Amygdala (tissue), 56 donors: ENCODE results near the gene DTX2.
"Not testable (repeated sequence)": the region's sequence is repeated elsewhere in the genome, so short reads cannot be mapped to it uniquely, and the experiment has no call there.

ENCODE experiments used
- DNase-seq, 56 donors: peaks; one replicate each; lab custom pipeline; 2025; lab: John Stamatoyannopoulos, UW

Gene DTX2

GRCh38 chr7:76485822-76486610 is 24.5 kb downstream of the DTX2 start:
- DNase-seq, result not testable (repeated sequence)

GRCh38 chr7:76486618-76487017 is 25.1 kb downstream of the DTX2 start:
- DNase-seq, result not testable (repeated sequence)

- not testable (repeated sequence) for DNase-seq
Observed at GRCh38 chr7:76487969-76488368, 26.5 kb downstream of the DTX2 start.

GRCh38 chr7:76492139-76492538 is 30.6 kb downstream of the DTX2 start:
- DNase-seq, result not testable (repeated sequence)

- DNase-seq, result not testable (repeated sequence)
Observed at GRCh38 chr7:76495717-76496116, 34.2 kb downstream of the DTX2 start.

- DNase-seq, result not testable (repeated sequence)
Observed at GRCh38 chr7:76497918-76498582, 36.5 kb downstream of the DTX2 start.

- DNase-seq, result not testable (repeated sequence)
Observed at GRCh38 chr7:76498583-76499200, 37.2 kb downstream of the DTX2 start.

GRCh38 chr7:76499201-76499923 is 37.9 kb downstream of the DTX2 start:
- DNase-seq, result not testable (repeated sequence)

GRCh38 chr7:76499924-76500241 is 38.4 kb downstream of the DTX2 start:
- not testable (repeated sequence) for DNase-seq

- not testable (repeated sequence) for DNase-seq
Observed at GRCh38 chr7:76502224-76502623, 40.7 kb downstream of the DTX2 start.

- DNase-seq, result not testable (repeated sequence)
Observed at GRCh38 chr7:76502836-76503235, 41.3 kb downstream of the DTX2 start.

GRCh38 chr7:76503244-76503643 is 41.7 kb downstream of the DTX2 start:
- DNase-seq, result not testable (repeated sequence)

GRCh38 chr7:76504351-76505167 is 43.0 kb downstream of the DTX2 start:
- not testable (repeated sequence) for DNase-seq

GRCh38 chr7:76505168-76506080 is 43.9 kb downstream of the DTX2 start:
- DNase-seq, result no peak

GRCh38 chr7:76506081-76506440 is 44.6 kb downstream of the DTX2 start:
- no peak for DNase-seq

- not testable (repeated sequence) for DNase-seq
Observed at GRCh38 chr7:76506643-76507042, 45.1 kb downstream of the DTX2 start.

- no peak for DNase-seq
Observed at GRCh38 chr7:76507723-76508406, 46.4 kb downstream of the DTX2 start.
